Hepatocyte (in vitro differentiated cells): ENCODE results near the gene ZP2. TPM values are rescaled to one million over a fixed set of nuclear protein-coding genes. Genes with fewer than 3 reads are reported as not detected.
"Not testable (repeated sequence)": the region's sequence is repeated elsewhere in the genome, so short reads cannot be mapped to it uniquely, and the experiment has no call there.

Experiments
- DNase-seq: peaks from one replicate; pipeline ENCODE4 v3.0.0-alpha.2; 2016; ENCODE audit warnings: low spot score
- H2AFZ ChIP-seq: fragments of 200-600 bp; sonication (generic); 2 replicates; pipeline ENCODE4 v1.6.0; 2016; ENCODE audit warnings: antibody characterized with exemption, mild to moderate bottlenecking
- H3K27ac ChIP-seq: fragments of 200-600 bp; sonication (generic); 2 replicates; pipeline ENCODE4 v1.5.1; 2016; ENCODE audit warnings: mild to moderate bottlenecking
- H3K27me3 ChIP-seq: fragments of 200-600 bp; sonication (generic); 2 replicates; pipeline ENCODE4 v1.6.1; 2016
- H3K36me3 ChIP-seq: fragments of 200-600 bp; sonication (generic); replicated peaks from 2 replicates; pipeline ENCODE4 v1.5.1; 2016; ENCODE audit warnings: low read depth; ENCODE audit not compliant: insufficient read depth
- H3K4me1 ChIP-seq: fragments of 200-600 bp; sonication (generic); 2 replicates; pipeline ENCODE4 v1.5.1; 2016; ENCODE audit warnings: mild to moderate bottlenecking, moderate library complexity; ENCODE audit not compliant: insufficient read depth
- H3K4me2 ChIP-seq: fragments of 200-600 bp; sonication (generic); 2 replicates; pipeline ENCODE4 v1.6.0; 2016
- H3K4me3 ChIP-seq: fragments of 200-600 bp; sonication (generic); 2 replicates; pipeline ENCODE4 v1.5.1; 2016; ENCODE audit warnings: mild to moderate bottlenecking
- H3K79me2 ChIP-seq: fragments of 200-600 bp; sonication (generic); 2 replicates; pipeline ENCODE4 v1.6.0; 2017; ENCODE audit warnings: mild to moderate bottlenecking
- H3K9me2 ChIP-seq: fragments of 200-600 bp; sonication (generic); replicated peaks from 2 replicates; pipeline ENCODE4 v1.6.0; 2017; ENCODE audit warnings: mild to moderate bottlenecking; ENCODE audit not compliant: insufficient read depth
- H3K9me3 ChIP-seq: fragments of 200-600 bp; sonication (generic); 2 replicates; pipeline ENCODE4 v1.5.1; 2016; ENCODE audit warnings: low read depth, mild to moderate bottlenecking
- H4K20me1 ChIP-seq: fragments of 200-600 bp; sonication (generic); 2 replicates; pipeline ENCODE4 v1.6.0; 2016; ENCODE audit warnings: mild to moderate bottlenecking; ENCODE audit not compliant: insufficient read depth, poor library complexity, severe bottlenecking
- CTCF ChIP-seq: fragments of 200-600 bp; sonication (generic); IDR thresholded peaks from 2 replicates; pipeline ENCODE4 v1.5.1; 2016; ENCODE audit warnings: antibody characterized with exemption, mild to moderate bottlenecking; ENCODE audit not compliant: poor library complexity
- EZH2 ChIP-seq: fragments of 200-600 bp; sonication (generic); IDR thresholded peaks from 2 replicates; pipeline ENCODE4 v1.6.1; 2016; ENCODE audit warnings: antibody characterized with exemption, mild to moderate bottlenecking, borderline replicate concordance
- EZH2phosphoT487 ChIP-seq: fragments of 200-600 bp; sonication (generic); IDR thresholded peaks from one replicate; pipeline ENCODE4 v1.6.1; 2018; ENCODE audit warnings: antibody characterized with exemption, mild to moderate bottlenecking, low read depth, moderate library complexity; ENCODE audit not compliant: unreplicated experiment, severe bottlenecking
- WGBS: methylation state at CpG from one replicate; pipeline ENCODE4 v1.1.6; 2016; ENCODE audit warnings: low lambda C conversion rate; ENCODE audit errors: missing lambda C conversion rate; 5-methylcytosine and 5-hydroxymethylcytosine counted together
- polyA plus RNA-seq: library from polyadenylated mRNA; unstranded; fragments of >200 nt; fragmentation: Nextera tagmentation; extraction: Ambion mirVana; gene quantifications from 2 replicates; pipeline ENCODE4 v1.2.1, GENCODE V29; 2016
- total RNA-seq: library from RNA; depleted of rRNA; stranded (reverse); fragments of >200 nt; gene quantifications from 2 replicates; pipeline ENCODE4 v1.2.3, GENCODE V29; 2014

ZP2 gene
- total and polyA plus RNA-seq, 2 experiments from 2014 or later: 0.20 TPM; not detected in 1

GRCh38 chr16:21250072-21250923, 38.9 kb upstream of the ZP2 start:
- no peaks in the 10 kb centered on the region for H3K27me3 ChIP-seq
- WGBS: 95% methylated on average over 15 of the region's 15 CpGs

GRCh38 chr16:21248179-21248578, 36.8 kb upstream of the ZP2 start:
- Histone ChIP-seq H3K4me1 (peaks cover 21% of the 10 kb centered on the region), H3K79me2 (peaks cover 31% of the 10 kb centered on the region)
- not testable (repeated sequence) for H3K4me2 ChIP-seq, H2AFZ ChIP-seq, H3K4me3 ChIP-seq, H3K9me2 ChIP-seq, H3K9me3 ChIP-seq, H4K20me1 ChIP-seq, H3K36me3 ChIP-seq, H3K27ac ChIP-seq, H3K27me3 ChIP-seq, DNase-seq
- 93% methylated on average over 4 of the region's 4 CpGs for WGBS

More at GRCh38 chr16:21250072-21250923, 38.9 kb upstream of the ZP2 start:
- no peak for DNase-seq
- Histone ChIP-seq H3K79me2 (peaks cover 28% of the 10 kb centered on the region), H2AFZ (no peak overlapping the region), H3K4me2 (no peak overlapping the region), H3K36me3 (no peaks in the 10 kb centered on the region), H3K4me1 (peaks cover 15% of the 10 kb centered on the region), H4K20me1 (peaks cover 5% of the 10 kb centered on the region), H3K9me3 (no peaks in the 10 kb centered on the region), H3K4me3 (no peak overlapping the region), H3K27ac (no peak overlapping the region), H3K9me2 (no peaks in the 10 kb centered on the region)
- TF ChIP-seq CTCF (no peak), EZH2 (no peak), EZH2phosphoT487 (no peak)

- H3K27me3 ChIP-seq: no peaks in the 10 kb centered on the region
- H3K27ac ChIP-seq: peak overlapping the region; percentile 20
- no peak for TF ChIP-seq EZH2phosphoT487
- TF ChIP-seq CTCF: no peak
- TF ChIP-seq EZH2: no peak
- no peaks in the 10 kb centered on the region for H3K36me3 ChIP-seq
- DNase-seq: no peak
- H2AFZ ChIP-seq: no peak overlapping the region
- H3K9me2 ChIP-seq: no peaks in the 10 kb centered on the region
- H4K20me1 ChIP-seq: peaks cover 8% of the 10 kb centered on the region
- no peak overlapping the region for H3K4me3 ChIP-seq
- H3K4me2 ChIP-seq: no peak overlapping the region
- WGBS: 70% methylated on average over 7 of the region's 7 CpGs
- peaks cover 21% of the 10 kb centered on the region for H3K4me1 ChIP-seq
- H3K9me3 ChIP-seq: no peaks in the 10 kb centered on the region
- peaks cover 42% of the 10 kb centered on the region for H3K79me2 ChIP-seq
Measured at GRCh38 chr16:21244518-21245215, 33.3 kb upstream of the ZP2 start.

GRCh38 chr16:21242756-21243155, 31.4 kb upstream of the ZP2 start:
- H3K36me3 ChIP-seq: no peaks in the 10 kb centered on the region
- peaks cover 21% of the 10 kb centered on the region for H3K4me1 ChIP-seq
- H3K4me3 ChIP-seq: no peak overlapping the region
- no peak overlapping the region for H3K27ac ChIP-seq
- no peak for DNase-seq
- H3K27me3 ChIP-seq: no peaks in the 10 kb centered on the region
- no peak overlapping the region for H2AFZ ChIP-seq
- peaks cover 8% of the 10 kb centered on the region for H4K20me1 ChIP-seq
- H3K4me2 ChIP-seq: no peak overlapping the region
- WGBS: 41% methylated on average over 2 of the region's 2 CpGs
- no peak for TF ChIP-seq EZH2phosphoT487
- TF ChIP-seq EZH2: no peak
- TF ChIP-seq CTCF: no peak
- H3K9me2 ChIP-seq: no peaks in the 10 kb centered on the region
- no peaks in the 10 kb centered on the region for H3K9me3 ChIP-seq
- peaks cover 45% of the 10 kb centered on the region for H3K79me2 ChIP-seq
